HEK293 (cell line): ENCODE data around the gene ADAM19.

Experiments used
- CTCF ChIA-PET: fragments of 350-600 bp; formaldehyde crosslinking; extraction: SDS; loops from one replicate; lab custom pipeline; 2021; ENCODE audit warnings: antibody characterized with exemption; lab: Yijun Ruan, JAX
- POLR2A ChIA-PET: fragments of 300-600 bp; formaldehyde crosslinking; extraction: SDS; loops from one replicate; lab custom pipeline; 2020; ENCODE audit warnings: antibody characterized with exemption, inconsistent platforms; lab: Yijun Ruan, JAX
- H3K27ac ChIP-seq: fragments of 200-500 bp; sonication (Bioruptor generic); 2 replicates; pipeline ENCODE4 v1.5.1; 2014; ENCODE audit warnings: low read depth, low read length, control low read depth, inconsistent platforms; ENCODE audit errors: extremely low read depth
- H3K36me3 ChIP-seq, 2 experiments: fragments of 200-500 bp in 1 of 2; sonication (Bioruptor generic) in 1 of 2; 1 replicate in 1 of 2; 2 replicates in 1 of 2; pipeline ENCODE4 v1.5.1; 2014 to 2017; ENCODE audit warnings: inconsistent platforms in 2 of 2, low read length in 2 of 2; ENCODE audit not compliant: control insufficient read depth in 2 of 2, insufficient read depth in 1 of 2
- H3K4me1 ChIP-seq: fragments of 200-500 bp; sonication (Bioruptor generic); 2 replicates; pipeline ENCODE4 v1.5.1; 2014; ENCODE audit warnings: mild to moderate bottlenecking, low read length, inconsistent platforms; ENCODE audit not compliant: control insufficient read depth, insufficient read depth
- H3K4me3 ChIP-seq: 2 replicates; pipeline ENCODE4 v1.5.1; 2011; ENCODE audit warnings: low read depth, mild to moderate bottlenecking, control low read depth, low read length, moderate library complexity
- H3K9me3 ChIP-seq: fragments of 200-500 bp; sonication (Bioruptor generic); 2 replicates; pipeline ENCODE4 v1.5.1; 2014; ENCODE audit warnings: low read depth, low read length, inconsistent platforms; ENCODE audit not compliant: control insufficient read depth, insufficient read depth
- FEZF1 ChIP-seq: fragments of 450-650 bp; formaldehyde crosslinking; IDR thresholded peaks from 2 replicates; pipeline ENCODE4 v1.5.1; 2016; ENCODE audit warnings: missing biosample characterization, missing genetic modification characterization
- GLIS2 ChIP-seq: fragments of 450-650 bp; formaldehyde crosslinking; IDR thresholded peaks from 2 replicates; pipeline ENCODE4 v1.5.1; 2016; ENCODE audit warnings: missing biosample characterization, missing genetic modification characterization
- MEIS1 ChIP-seq: sonication (generic); formaldehyde crosslinking; IDR thresholded peaks from 2 replicates; pipeline ENCODE4 v1.8.1; 2022; ENCODE audit warnings: missing genetic modification reagents, mild to moderate bottlenecking, borderline replicate concordance
- SALL2 ChIP-seq: fragments of 450-650 bp; formaldehyde crosslinking; IDR thresholded peaks from 2 replicates; pipeline ENCODE4 v1.5.0; 2017; ENCODE audit warnings: missing biosample characterization, mild to moderate bottlenecking, missing genetic modification characterization, borderline replicate concordance
- ZBTB7A ChIP-seq: fragments of 450-650 bp; formaldehyde crosslinking; IDR thresholded peaks from 2 replicates; pipeline ENCODE4 v1.5.1; 2016; ENCODE audit warnings: low read depth, missing biosample characterization, missing genetic modification characterization
- ZFP41 ChIP-seq: fragments of 450-650 bp; formaldehyde crosslinking; IDR thresholded peaks from 2 replicates; pipeline ENCODE4 v1.5.1; 2016; ENCODE audit warnings: missing biosample characterization, missing genetic modification characterization, borderline replicate concordance
- ZNF138 ChIP-seq: fragments of 450-650 bp; formaldehyde crosslinking; IDR thresholded peaks from 2 replicates; pipeline ENCODE4 v1.5.1; 2016; ENCODE audit warnings: missing biosample characterization, missing genetic modification characterization, borderline replicate concordance
- ZNF140 ChIP-seq: fragments of 450-650 bp; formaldehyde crosslinking; IDR thresholded peaks from 2 replicates; pipeline ENCODE4 v1.5.1; 2016; ENCODE audit warnings: missing biosample characterization, missing genetic modification characterization
- ZNF146 ChIP-seq: fragments of 450-650 bp; formaldehyde crosslinking; IDR thresholded peaks from 2 replicates; pipeline ENCODE4 v1.5.1; 2016; ENCODE audit warnings: missing biosample characterization, missing genetic modification characterization
- ZNF292 ChIP-seq: fragments of 450-650 bp; formaldehyde crosslinking; IDR thresholded peaks from 2 replicates; pipeline ENCODE4 v1.5.1; 2016; ENCODE audit warnings: low read depth, missing biosample characterization, missing genetic modification characterization, borderline replicate concordance
- ZNF335 ChIP-seq: fragments of 450-650 bp; formaldehyde crosslinking; conservative IDR thresholded peaks from 2 replicates; pipeline ENCODE4 v1.5.1; 2016; ENCODE audit warnings: missing biosample characterization, missing genetic modification characterization
- ZNF548 ChIP-seq: fragments of 450-650 bp; formaldehyde crosslinking; IDR thresholded peaks from 2 replicates; pipeline ENCODE4 v1.5.1; 2016; ENCODE audit warnings: missing biosample characterization, missing genetic modification characterization
- ZNF600 ChIP-seq: fragments of 450-650 bp; formaldehyde crosslinking; IDR thresholded peaks from 2 replicates; pipeline ENCODE4 v1.5.1; 2016; ENCODE audit warnings: missing biosample characterization, missing genetic modification characterization
- ZNF768 ChIP-seq: fragments of 450-650 bp; formaldehyde crosslinking; IDR thresholded peaks from 2 replicates; pipeline ENCODE4 v1.5.1; 2018; ENCODE audit warnings: missing biosample characterization, mild to moderate bottlenecking, missing genetic modification characterization
- ZNF792 ChIP-seq: fragments of 450-650 bp; formaldehyde crosslinking; IDR thresholded peaks from 2 replicates; pipeline ENCODE4 v1.5.1; 2016; ENCODE audit warnings: missing biosample characterization, missing genetic modification characterization
- ZNF830 ChIP-seq: fragments of 450-650 bp; IDR thresholded peaks from 2 replicates; pipeline ENCODE4 v1.5.0; 2018; ENCODE audit warnings: missing biosample characterization, missing genetic modification characterization, low read depth, mild to moderate bottlenecking, moderate library complexity
- TF ChIP-seq, protein P1 (sequence below): fragments of 450-650 bp; formaldehyde crosslinking; IDR thresholded peaks from 2 replicates; pipeline ENCODE4 v1.5.1; 2016; ENCODE audit warnings: missing biosample characterization, missing genetic modification characterization
- TF ChIP-seq, protein P2 (sequence below): fragments of 450-650 bp; formaldehyde crosslinking; IDR thresholded peaks from 2 replicates; pipeline ENCODE4 v1.5.1; 2017; ENCODE audit warnings: missing biosample characterization, mild to moderate bottlenecking, missing genetic modification characterization, moderate library complexity
- TF ChIP-seq, protein P3 (sequence below): fragments of 450-650 bp; formaldehyde crosslinking; IDR thresholded peaks from 2 replicates; pipeline ENCODE4 v1.5.1; 2016; ENCODE audit warnings: missing biosample characterization, missing genetic modification characterization, borderline replicate concordance
- TF ChIP-seq, protein P4 (sequence below): fragments of 450-650 bp; formaldehyde crosslinking; IDR thresholded peaks from 2 replicates; pipeline ENCODE4 v1.5.1; 2016; ENCODE audit warnings: missing biosample characterization, missing genetic modification characterization

Gene ADAM19

DNA sequence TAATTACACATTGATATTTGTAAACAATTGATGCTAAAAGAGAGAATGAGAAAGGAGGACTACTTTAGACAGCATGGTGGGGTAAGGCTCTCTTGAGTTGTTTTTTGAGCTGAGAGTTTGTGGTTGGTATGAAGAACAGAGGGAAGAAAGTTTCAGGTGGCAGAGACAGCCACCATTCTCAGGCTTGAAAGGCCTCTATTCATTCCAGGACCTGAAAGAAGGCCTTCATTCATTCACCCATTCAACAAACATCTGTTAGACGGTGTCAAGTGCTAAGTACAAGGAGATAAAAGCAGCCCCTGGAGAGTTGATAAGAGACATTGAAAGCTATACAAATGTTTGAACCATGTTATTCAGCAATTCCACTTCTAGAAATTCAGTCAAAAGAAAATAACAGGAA, 21.7 kb upstream of the ADAM19 start (continued):
- TF ChIP-seq, protein P1, sequence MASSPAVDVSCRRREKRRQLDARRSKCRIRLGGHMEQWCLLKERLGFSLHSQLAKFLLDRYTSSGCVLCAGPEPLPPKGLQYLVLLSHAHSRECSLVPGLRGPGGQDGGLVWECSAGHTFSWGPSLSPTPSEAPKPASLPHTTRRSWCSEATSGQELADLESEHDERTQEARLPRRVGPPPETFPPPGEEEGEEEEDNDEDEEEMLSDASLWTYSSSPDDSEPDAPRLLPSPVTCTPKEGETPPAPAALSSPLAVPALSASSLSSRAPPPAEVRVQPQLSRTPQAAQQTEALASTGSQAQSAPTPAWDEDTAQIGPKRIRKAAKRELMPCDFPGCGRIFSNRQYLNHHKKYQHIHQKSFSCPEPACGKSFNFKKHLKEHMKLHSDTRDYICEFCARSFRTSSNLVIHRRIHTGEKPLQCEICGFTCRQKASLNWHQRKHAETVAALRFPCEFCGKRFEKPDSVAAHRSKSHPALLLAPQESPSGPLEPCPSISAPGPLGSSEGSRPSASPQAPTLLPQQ (tag by site-specific recombination): no peak

DNA sequence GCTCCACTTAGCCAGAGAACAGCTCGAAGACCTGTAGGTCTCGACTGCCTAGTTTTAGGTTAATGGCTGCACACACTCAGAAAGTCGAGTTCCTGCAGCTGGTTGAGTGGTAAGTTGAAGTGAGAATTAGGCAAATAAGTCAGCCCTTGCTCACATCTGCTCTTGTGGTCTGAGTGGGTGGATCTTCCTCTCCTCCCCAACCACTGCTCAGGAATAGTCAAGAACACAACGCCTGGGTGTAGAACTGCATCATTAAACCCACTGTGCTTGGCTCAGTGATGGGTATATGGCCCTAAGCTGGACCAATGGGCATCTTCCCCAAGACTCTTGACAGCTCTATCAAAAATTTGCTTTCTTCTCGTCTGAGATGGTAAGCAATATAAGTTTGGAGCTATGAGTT, 20.9 kb upstream of the ADAM19 start:
- Histone ChIP-seq H3K9me3 (no peaks in the 10 kb centered on the region), H3K4me1 (no peaks in the 10 kb centered on the region), H3K27ac (no peak overlapping the region)
- TF ChIP-seq ZNF292 (tag by site-specific recombination) (no peak), ZNF140 (no peak), ZNF138 (tag by site-specific recombination) (no peak), ZFP41 (tag by site-specific recombination) (no peak), ZBTB7A (tag by site-specific recombination) (no peak), ZNF548 (tag by site-specific recombination) (no peak), ZNF830 (tag by site-specific recombination) (no peak), ZNF146 (no peak)
- TF ChIP-seq, all 188 proteins: peak for 0
- ChIA-PET POLR2A (no interaction called here), CTCF (interaction anchor here (0.6 to 1.3 kb wide), 2 partner anchors 119 to 729 kb away, joined by 3 to 4 read pairs; no protein-coding TSS in a partner anchor)
- Histone ChIP-seq H3K4me3 (no peak overlapping the region), H3K36me3 (no peaks in the 10 kb centered on the region)

DNA sequence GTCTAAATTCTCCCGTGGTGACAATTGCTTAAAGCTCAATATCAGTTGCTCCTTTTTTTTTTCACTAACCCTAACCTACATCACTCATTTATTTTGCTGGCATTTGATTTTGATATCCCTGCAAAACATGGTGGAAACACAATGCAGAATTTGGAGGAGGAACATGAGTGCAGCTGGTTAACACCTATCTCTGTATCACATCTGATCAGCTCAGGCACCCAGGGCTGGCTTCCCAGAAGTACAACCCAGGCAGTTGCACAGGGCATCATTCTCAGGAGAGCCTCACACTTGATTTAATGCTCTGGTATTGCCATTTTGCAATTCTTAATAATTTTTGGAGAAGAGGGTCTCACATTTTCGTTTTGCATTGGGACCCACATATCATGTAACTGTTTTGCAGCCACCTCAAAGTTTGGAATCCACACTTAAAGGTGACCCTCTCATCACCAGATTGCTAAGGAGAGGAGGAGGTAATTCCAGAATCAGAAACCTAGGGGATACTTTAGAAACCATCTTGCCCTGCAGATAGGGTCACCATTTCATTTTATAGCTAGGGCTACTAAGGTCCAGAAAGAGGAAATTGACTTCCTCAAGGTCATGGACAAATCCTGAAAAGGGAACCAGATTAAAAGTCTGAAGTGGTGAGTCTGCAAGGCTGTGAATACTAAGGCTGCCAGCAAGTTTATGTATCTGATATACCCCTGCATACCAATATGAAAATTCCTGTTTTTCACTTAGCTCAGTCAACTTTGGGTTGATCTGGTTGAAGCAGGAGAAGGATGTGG, 19.3 kb upstream of the ADAM19 start:
- Histone ChIP-seq H3K9me3 (no peaks in the 10 kb centered on the region), H3K27ac (no peak overlapping the region), H3K4me3 (no peak overlapping the region), H3K36me3 (no peaks in the 10 kb centered on the region), H3K4me1 (no peaks in the 10 kb centered on the region)
- CTCF ChIA-PET: interaction anchor here (0.6 kb wide), 1 partner anchor 123 kb away, joined by 3 read pairs; no protein-coding TSS in a partner anchor
- POLR2A ChIA-PET: no interaction called here
- TF ChIP-seq MEIS1 (CRISPR knock-in tag) (no peak), ZNF335 (tag by site-specific recombination) (no peak), SALL2 (no peak), ZNF768 (tag by site-specific recombination) (no peak), ZNF600 (tag by site-specific recombination) (no peak), ZNF792 (tag by site-specific recombination) (no peak), GLIS2 (tag by site-specific recombination) (no peak), FEZF1 (tag by site-specific recombination) (no peak)
- TF ChIP-seq, protein P2, sequence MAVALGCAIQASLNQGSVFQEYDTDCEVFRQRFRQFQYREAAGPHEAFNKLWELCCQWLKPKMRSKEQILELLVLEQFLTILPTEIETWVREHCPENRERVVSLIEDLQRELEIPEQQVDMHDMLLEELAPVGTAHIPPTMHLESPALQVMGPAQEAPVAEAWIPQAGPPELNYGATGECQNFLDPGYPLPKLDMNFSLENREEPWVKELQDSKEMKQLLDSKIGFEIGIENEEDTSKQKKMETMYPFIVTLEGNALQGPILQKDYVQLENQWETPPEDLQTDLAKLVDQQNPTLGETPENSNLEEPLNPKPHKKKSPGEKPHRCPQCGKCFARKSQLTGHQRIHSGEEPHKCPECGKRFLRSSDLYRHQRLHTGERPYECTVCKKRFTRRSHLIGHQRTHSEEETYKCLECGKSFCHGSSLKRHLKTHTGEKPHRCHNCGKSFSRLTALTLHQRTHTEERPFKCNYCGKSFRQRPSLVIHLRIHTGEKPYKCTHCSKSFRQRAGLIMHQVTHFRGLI (tag by site-specific recombination): no peak
- TF ChIP-seq, protein P3, sequence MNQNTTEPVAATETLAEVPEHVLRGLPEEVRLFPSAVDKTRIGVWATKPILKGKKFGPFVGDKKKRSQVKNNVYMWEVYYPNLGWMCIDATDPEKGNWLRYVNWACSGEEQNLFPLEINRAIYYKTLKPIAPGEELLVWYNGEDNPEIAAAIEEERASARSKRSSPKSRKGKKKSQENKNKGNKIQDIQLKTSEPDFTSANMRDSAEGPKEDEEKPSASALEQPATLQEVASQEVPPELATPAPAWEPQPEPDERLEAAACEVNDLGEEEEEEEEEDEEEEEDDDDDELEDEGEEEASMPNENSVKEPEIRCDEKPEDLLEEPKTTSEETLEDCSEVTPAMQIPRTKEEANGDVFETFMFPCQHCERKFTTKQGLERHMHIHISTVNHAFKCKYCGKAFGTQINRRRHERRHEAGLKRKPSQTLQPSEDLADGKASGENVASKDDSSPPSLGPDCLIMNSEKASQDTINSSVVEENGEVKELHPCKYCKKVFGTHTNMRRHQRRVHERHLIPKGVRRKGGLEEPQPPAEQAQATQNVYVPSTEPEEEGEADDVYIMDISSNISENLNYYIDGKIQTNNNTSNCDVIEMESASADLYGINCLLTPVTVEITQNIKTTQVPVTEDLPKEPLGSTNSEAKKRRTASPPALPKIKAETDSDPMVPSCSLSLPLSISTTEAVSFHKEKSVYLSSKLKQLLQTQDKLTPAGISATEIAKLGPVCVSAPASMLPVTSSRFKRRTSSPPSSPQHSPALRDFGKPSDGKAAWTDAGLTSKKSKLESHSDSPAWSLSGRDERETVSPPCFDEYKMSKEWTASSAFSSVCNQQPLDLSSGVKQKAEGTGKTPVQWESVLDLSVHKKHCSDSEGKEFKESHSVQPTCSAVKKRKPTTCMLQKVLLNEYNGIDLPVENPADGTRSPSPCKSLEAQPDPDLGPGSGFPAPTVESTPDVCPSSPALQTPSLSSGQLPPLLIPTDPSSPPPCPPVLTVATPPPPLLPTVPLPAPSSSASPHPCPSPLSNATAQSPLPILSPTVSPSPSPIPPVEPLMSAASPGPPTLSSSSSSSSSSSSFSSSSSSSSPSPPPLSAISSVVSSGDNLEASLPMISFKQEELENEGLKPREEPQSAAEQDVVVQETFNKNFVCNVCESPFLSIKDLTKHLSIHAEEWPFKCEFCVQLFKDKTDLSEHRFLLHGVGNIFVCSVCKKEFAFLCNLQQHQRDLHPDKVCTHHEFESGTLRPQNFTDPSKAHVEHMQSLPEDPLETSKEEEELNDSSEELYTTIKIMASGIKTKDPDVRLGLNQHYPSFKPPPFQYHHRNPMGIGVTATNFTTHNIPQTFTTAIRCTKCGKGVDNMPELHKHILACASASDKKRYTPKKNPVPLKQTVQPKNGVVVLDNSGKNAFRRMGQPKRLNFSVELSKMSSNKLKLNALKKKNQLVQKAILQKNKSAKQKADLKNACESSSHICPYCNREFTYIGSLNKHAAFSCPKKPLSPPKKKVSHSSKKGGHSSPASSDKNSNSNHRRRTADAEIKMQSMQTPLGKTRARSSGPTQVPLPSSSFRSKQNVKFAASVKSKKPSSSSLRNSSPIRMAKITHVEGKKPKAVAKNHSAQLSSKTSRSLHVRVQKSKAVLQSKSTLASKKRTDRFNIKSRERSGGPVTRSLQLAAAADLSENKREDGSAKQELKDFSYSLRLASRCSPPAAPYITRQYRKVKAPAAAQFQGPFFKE: no peak
- TF ChIP-seq, protein P4, sequence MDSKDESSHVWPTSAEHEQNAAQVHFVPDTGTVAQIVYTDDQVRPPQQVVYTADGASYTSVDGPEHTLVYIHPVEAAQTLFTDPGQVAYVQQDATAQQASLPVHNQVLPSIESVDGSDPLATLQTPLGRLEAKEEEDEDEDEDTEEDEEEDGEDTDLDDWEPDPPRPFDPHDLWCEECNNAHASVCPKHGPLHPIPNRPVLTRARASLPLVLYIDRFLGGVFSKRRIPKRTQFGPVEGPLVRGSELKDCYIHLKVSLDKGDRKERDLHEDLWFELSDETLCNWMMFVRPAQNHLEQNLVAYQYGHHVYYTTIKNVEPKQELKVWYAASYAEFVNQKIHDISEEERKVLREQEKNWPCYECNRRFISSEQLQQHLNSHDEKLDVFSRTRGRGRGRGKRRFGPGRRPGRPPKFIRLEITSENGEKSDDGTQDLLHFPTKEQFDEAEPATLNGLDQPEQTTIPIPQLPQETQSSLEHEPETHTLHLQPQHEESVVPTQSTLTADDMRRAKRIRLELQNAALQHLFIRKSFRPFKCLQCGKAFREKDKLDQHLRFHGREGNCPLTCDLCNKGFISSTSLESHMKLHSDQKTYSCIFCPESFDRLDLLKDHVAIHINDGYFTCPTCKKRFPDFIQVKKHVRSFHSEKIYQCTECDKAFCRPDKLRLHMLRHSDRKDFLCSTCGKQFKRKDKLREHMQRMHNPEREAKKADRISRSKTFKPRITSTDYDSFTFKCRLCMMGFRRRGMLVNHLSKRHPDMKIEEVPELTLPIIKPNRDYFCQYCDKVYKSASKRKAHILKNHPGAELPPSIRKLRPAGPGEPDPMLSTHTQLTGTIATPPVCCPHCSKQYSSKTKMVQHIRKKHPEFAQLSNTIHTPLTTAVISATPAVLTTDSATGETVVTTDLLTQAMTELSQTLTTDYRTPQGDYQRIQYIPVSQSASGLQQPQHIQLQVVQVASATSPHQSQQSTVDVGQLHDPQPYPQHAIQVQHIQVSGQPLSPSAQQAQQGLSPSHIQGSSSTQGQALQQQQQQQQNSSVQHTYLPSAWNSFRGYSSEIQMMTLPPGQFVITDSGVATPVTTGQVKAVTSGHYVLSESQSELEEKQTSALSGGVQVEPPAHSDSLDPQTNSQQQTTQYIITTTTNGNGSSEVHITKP (tag by site-specific recombination): no peak
